ENCODE results near the gene CBFB.

DNA sequence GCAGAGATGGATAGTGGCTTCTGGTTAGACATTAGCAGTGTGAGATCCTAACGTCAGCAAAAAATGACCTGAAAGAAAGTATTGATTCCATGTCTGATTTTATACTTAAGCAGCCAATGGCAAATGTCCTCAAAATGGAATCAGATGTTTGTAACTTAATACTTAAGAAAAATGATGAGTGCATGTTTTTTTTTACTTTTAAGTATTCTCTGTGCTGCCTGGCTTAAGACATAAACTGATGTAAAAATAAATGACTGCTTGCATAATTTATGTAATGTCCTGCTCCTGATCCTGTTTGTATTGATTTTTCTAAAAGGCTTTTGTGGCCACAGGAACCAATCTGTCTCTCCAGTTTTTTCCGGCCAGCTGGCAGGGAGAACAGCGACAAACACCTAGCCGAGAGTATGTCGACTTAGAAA, 7.4 kb downstream of the CBFB start:
- TF ChIP-seq POLR2A (IDR thresholded peaks at IDR 0.05) (no peak), POLR2AphosphoS5 (IDR thresholded peaks at IDR 0.05) (no peak)
